DMS79 (cell line): Measurements from ENCODE around the gene CPNE6.
"Not testable (repeated sequence)": the region's sequence is repeated elsewhere in the genome, so short reads cannot be mapped to it uniquely, and the experiment has no call there.

Source experiments
- DNase-seq: peaks from one replicate; lab custom pipeline; 2025; lab: John Stamatoyannopoulos, UW

CPNE6 gene

DNA sequence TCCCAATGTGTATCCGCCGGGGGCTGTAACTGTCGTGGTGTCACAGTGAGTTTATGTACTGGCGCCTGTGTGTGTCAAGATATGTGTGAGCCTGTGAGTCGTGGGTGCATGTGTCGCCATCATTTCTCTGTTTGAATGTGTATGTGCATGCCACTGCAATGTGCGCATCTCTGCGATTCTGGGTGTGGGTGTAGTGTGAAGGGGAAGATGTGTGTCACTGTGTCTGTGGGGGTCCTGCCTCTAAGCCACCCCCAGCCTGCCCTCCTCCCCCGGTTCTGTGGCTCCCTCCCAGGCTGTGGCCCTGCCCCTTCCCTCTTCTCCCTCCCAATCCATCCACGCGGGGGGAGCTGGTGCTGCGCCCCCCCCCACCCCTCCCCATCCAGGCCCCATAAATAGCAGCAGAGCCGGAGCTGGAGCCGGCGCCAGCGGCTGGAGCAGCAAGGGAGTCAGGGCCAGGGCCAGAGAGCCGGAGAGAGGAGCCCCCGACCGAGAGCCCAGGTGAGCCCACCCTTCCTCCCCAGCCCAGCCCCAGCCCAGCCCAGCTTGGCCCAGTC, at the start of gene CPNE6:
TSS of gene CPNE6 (plus strand) at position 419 of the 554 bp plus-strand sequence. CDS start 1,375 bp downstream, outside the sequence.
- DNase-seq = no peak

DNA sequence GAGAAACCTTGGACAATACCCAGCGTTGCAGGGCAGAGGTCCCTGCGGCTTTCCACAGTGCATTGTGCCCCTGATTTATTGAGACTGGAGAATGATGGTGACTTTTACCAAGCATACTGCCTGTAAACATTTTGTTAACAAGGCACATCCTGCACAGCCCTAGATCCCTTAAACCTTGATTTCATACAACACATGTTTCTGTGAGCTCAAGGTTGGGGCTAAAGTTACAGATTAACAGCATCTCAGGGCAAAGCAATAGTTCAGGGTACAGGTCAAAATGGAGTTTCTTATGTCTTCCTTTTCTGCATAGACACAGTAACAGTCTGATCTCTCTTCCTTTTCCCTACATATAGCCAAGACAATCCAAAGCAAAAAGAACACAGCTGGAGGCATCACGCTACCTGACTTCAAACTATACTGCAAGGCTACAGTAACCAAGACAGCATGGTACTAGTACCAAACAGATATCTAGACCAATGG, 46.4 kb upstream of the CPNE6 start:
- not testable (repeated sequence) for DNase-seq

DNA sequence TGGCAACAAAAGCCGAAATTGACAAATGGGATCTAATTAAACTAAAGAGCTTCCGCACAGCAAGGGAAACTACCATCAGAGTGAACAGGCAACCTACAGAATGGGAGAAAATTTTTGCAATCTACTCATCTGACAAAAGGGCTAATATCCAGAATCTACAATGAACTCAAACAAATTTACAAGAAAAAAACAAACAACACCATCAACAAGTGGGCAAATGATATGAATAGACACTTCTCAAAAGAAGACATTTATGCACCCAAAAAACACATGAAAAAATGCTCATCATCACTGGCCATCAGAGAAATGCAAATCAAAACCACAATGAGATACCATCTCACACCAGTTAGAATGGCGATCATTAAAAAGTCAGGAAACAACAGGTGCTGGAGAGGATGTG, 41.7 kb upstream of the CPNE6 start:
- not testable (repeated sequence) for DNase-seq

GRCh38 chr14:24031331-24031730, 40.0 kb upstream of the CPNE6 start:
- not testable (repeated sequence) for DNase-seq

- no peak for DNase-seq
These were observed 38.5 kb upstream of the CPNE6 start for GRCh38 chr14:24032727-24033418.

GRCh38 chr14:24035769-24036168, 35.6 kb upstream of the CPNE6 start:
- peak; percentile 48 for DNase-seq

DNA sequence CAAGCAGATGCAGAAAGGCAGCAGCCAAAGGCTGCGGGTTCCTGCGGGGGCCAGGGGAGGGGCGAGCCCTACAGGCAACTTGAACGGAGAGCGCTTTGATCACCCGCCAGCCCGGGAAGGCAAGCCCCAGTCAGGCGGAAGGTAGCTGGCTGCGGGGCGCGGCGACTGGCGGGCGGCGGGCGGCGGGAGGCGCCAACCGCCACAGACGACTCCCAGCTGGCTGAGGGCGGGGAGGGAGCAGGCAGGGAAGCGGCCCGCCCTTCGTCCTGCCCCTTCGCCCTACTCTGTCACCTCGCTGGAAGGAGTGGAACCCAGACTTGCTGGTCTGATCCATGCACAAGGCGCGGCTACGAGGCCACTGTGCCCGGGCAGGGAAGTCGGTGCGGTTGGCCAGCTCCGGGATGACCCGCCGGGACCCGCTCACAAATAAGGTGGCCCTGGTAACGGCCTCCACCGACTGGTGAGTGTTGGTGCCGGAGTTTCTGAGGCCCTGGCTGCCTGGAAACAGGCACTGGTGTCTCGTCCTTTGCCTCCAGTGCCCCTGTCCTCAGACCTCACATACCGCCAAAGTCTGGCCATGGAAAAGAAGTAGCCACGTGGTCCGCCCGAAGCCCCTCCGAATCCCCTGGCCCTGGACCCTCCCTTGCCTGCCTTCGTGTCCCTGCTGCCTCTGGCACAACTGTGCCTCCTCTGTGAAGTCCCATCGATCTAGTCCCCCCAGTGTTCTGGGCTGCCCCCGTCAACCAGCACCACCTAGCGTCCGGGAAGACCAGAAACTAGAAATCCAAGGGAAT, 35.0 kb upstream of the CPNE6 start:
- peak; percentile 76 for DNase-seq

GRCh38 chr14:24036963-24037657, 34.3 kb upstream of the CPNE6 start:
- not testable (repeated sequence) for DNase-seq

- DNase-seq = no peak
These were observed 33.7 kb upstream of the CPNE6 start for GRCh38 chr14:24037658-24038037.

- no peak for DNase-seq
These were observed 32.7 kb upstream of the CPNE6 start for GRCh38 chr14:24038686-24039085.

DNA sequence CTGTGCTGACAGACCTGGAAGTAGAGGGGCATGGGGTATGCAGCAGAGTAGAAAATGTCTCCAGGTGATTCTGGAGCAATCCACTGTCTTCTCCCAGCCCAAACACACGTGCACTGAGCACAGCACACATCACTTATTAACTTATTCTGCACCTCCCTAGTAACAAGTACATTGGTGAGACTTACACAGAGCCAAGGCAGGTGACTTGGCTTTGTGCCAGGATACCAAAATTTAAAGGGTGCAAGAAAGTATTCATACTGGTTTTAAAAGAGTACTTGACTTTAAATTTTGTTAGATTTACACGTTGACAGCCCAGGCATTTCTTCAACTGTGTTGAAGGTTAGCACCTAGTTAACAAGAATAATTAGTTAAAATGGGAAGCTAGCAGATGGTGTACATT, 30.7 kb upstream of the CPNE6 start:
- DNase-seq = no peak

GRCh38 chr14:24042746-24043145, 28.6 kb upstream of the CPNE6 start:
- no peak for DNase-seq

DNA sequence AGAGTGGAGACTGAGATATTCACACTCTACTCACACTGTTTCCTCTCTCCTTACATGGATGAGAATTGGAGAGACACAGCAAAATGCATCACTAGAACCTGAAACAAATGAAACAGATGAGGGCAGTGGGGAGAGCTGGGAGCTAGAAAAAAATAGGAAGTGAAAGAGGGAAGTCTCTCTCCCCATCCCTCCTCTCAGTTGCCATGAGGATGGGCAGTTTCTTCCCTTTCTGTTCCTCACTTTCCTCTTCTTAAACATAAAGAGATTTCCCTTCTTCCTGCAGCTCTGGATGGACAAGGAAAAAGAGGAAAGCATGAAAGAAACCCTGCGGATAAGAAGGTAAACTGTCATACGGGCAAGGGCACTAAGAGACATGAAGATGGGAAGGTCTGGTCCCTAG, 22.4 kb upstream of the CPNE6 start:
- DNase-seq = not testable (repeated sequence)

DNA sequence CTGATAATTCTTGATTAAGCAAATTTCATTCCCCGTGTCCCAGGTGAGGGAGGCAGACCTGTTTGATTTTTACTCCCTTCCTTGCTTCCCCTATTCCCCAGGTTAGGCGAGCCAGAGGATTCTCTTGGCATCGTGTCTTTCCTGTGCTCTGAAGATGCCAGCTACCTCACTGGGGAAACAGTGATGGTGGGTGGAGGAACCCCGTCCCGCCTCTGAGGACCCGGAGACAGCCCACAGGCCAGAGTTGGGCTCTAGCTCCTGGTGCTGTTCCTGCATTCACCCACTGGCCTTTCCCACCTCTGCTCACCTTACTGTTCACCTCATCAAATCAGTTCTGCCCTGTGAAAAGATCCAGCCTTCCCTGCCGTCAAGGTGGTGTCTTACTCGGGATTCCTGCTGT, 20.6 kb upstream of the CPNE6 start:
- DNase-seq = not testable (repeated sequence)

DNA sequence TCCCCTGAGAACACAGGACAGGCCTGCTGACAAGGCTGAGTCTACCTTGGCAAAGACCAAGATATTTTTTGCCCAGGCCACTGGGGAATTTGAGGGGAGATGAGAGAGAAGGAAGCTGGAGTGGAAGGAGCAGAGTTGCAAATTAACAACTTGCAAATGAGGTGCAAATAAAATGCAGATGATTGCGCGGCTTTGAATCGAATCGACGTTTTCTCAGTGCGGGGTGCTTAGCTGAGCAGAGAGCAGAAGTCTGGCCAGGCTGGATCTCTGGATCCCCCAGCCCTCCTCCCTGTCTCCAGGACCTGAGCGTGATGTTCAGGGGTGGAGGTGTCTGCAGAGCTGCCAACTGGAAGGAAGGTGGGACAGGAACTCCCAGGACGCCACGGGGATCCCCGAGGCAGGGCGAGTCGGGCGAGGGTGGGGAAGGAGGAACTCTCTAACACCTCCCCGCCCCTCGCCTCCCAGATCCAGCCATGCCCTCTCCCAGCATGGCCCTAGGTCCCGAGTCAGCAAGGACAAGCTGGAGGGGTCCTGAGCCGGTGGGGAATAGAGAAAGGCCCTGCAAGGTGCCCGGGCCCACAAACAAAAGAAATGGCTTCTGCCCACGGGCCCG, 20.1 kb upstream of the CPNE6 start:
- peak; percentile 50 for DNase-seq

- DNase-seq = peak; percentile 57
These were observed 19.3 kb upstream of the CPNE6 start, which contains the start of gene CARMIL3 for GRCh38 chr14:24051789-24052655. TSS of gene CARMIL3 (plus strand) at chr14:24052009. CDS start at chr14:24052154, 145 bp downstream.

GRCh38 chr14:24052656-24053547, 18.5 kb upstream of the CPNE6 start:
- DNase-seq = no peak

- DNase-seq = no peak
These were observed 17.6 kb upstream of the CPNE6 start for GRCh38 chr14:24053548-24054323.

DNA sequence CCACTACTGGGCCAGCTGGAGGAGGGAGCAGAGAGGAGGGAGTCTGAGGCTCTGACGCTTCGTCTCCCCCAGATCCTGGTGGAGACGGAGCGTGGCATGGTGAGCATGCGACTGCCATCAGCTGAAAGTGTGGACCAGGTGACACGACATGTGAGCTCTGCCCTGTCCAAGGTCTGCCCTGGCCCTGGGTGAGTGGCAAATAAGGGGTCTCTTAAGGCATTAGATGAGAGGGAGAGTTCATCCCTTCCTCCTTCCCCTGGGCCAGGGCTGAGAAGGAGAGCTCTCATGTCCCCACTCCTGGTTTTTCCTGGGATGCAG, 17.1 kb upstream of the CPNE6 start:
- DNase-seq = no peak
